ENCODE measurements around the gene ENOX2.

Gene ENOX2

GRCh38 chrX:130658310-130658709 is 244.7 kb downstream of the ENOX2 start:
- Histone ChIP-seq H2AK5ac (ENCODE audit: low read length, severe bottlenecking) (no peak overlapping the region), H2BK12ac (ENCODE audit: low read length in 2 of 2) (no peak overlapping the region), H3K14ac (ENCODE audit: low read length in 2 of 2) (no peak overlapping the region), H3K4me3 (ENCODE audit: insufficient read depth in 1 of 2, low read depth in 1 of 2, low read length in 2 of 2) (no peak overlapping the region), H2AFZ (ENCODE audit: low read depth, low read length) (no peak overlapping the region), H4K8ac (ENCODE audit: low read length) (no peak overlapping the region), H3K27ac (ENCODE audit: low read length, poor library complexity, severe bottlenecking) (no peak overlapping the region), H3K9ac (ENCODE audit: low read length) (no peak overlapping the region), H3K4ac (ENCODE audit: low read depth in 1 of 2, low read length in 2 of 2) (no peak overlapping the region), H3K4me2 (ENCODE audit: low read length, poor library complexity, severe bottlenecking) (no peak overlapping the region), H2BK120ac (ENCODE audit: low read depth, low read length) (no peak overlapping the region), H2BK5ac (ENCODE audit: low read depth, low read length, poor library complexity, severe bottlenecking) (no peak overlapping the region), H3K9me3 (ENCODE audit: control insufficient read depth, low read length) (peaks cover 28% of the 10 kb centered on the region), H4K91ac (ENCODE audit: low read length) (no peak overlapping the region), H3K27me3 (ENCODE audit: control insufficient read depth in 1 of 2, insufficient read depth in 1 of 2, low read length in 2 of 2) (no peaks in the 10 kb centered on the region), H3K36me3 (ENCODE audit: control insufficient read depth in 1 of 2, insufficient read depth in 2 of 2, low read depth in 1 of 2, low read length in 2 of 2) (peaks cover 0 to 5% of the 10 kb centered on the region in 2 experiments), H3K79me1 (replicated peaks; ENCODE audit: low read length, poor library complexity, severe bottlenecking) (no peaks in the 10 kb centered on the region), H3K23ac (ENCODE audit: low read length in 2 of 2) (no peak overlapping the region), H3K18ac (ENCODE audit: low read depth in 1 of 2, low read length in 2 of 2) (no peak overlapping the region), H3K4me1 (ENCODE audit: control insufficient read depth, insufficient read depth, low read depth, low read length) (no peaks in the 10 kb centered on the region), H2BK15ac (ENCODE audit: low read depth, poor library complexity, severe bottlenecking) (no peak overlapping the region)
- no peak for DNase-seq

GRCh38 chrX:130654409-130654950 is 248.5 kb downstream of the ENOX2 start:
- Histone ChIP-seq H3K9me3 (ENCODE audit: control insufficient read depth, low read length) (peaks cover 24% of the 10 kb centered on the region), H4K8ac (ENCODE audit: low read length) (no peak overlapping the region), H3K23ac (ENCODE audit: low read length in 2 of 2) (no peak overlapping the region), H4K91ac (ENCODE audit: low read length) (no peak overlapping the region), H2BK120ac (ENCODE audit: low read depth, low read length) (no peak overlapping the region), H3K27me3 (ENCODE audit: control insufficient read depth in 1 of 2, insufficient read depth in 1 of 2, low read length in 2 of 2) (no peaks in the 10 kb centered on the region), H3K27ac (ENCODE audit: low read length, poor library complexity, severe bottlenecking) (no peak overlapping the region), H2AK5ac (ENCODE audit: low read length, severe bottlenecking) (no peak overlapping the region), H3K4me2 (ENCODE audit: low read length, poor library complexity, severe bottlenecking) (no peak overlapping the region), H2AFZ (ENCODE audit: low read depth, low read length) (no peak overlapping the region), H2BK12ac (ENCODE audit: low read length in 2 of 2) (no peak overlapping the region), H3K18ac (ENCODE audit: low read depth in 1 of 2, low read length in 2 of 2) (no peak overlapping the region), H2BK5ac (ENCODE audit: low read depth, low read length, poor library complexity, severe bottlenecking) (no peak overlapping the region), H3K9ac (ENCODE audit: low read length) (peak overlapping the region; percentile 21), H3K79me1 (replicated peaks; ENCODE audit: low read length, poor library complexity, severe bottlenecking) (no peaks in the 10 kb centered on the region), H3K4me3 (ENCODE audit: insufficient read depth in 1 of 2, low read depth in 1 of 2, low read length in 2 of 2) (no peak overlapping the region), H3K4ac (ENCODE audit: low read depth in 1 of 2, low read length in 2 of 2) (no peak overlapping the region), H3K4me1 (ENCODE audit: control insufficient read depth, insufficient read depth, low read depth, low read length) (no peaks in the 10 kb centered on the region), H3K14ac (ENCODE audit: low read length in 2 of 2) (no peak overlapping the region), H2BK15ac (ENCODE audit: low read depth, poor library complexity, severe bottlenecking) (no peak overlapping the region), H3K36me3 (ENCODE audit: control insufficient read depth in 1 of 2, insufficient read depth in 2 of 2, low read depth in 1 of 2, low read length in 2 of 2) (peaks cover 0 to 4% of the 10 kb centered on the region in 2 experiments)
- 100% methylated on average over 2 of the region's 4 CpGs for WGBS
- no peak for DNase-seq

- H4K8ac ChIP-seq (ENCODE audit: low read length) = no peak overlapping the region
- no peak overlapping the region for H4K91ac ChIP-seq (ENCODE audit: low read length)
- no peak overlapping the region for H2AK5ac ChIP-seq (ENCODE audit: low read length, severe bottlenecking)
- no peak overlapping the region for H2BK12ac ChIP-seq (ENCODE audit: low read length in 2 of 2)
- H3K4me1 ChIP-seq (ENCODE audit: control insufficient read depth, insufficient read depth, low read depth, low read length) = no peaks in the 10 kb centered on the region
- no peaks in the 10 kb centered on the region for H3K79me1 ChIP-seq (replicated peaks; ENCODE audit: low read length, poor library complexity, severe bottlenecking)
- H3K4ac ChIP-seq (ENCODE audit: low read depth in 1 of 2, low read length in 2 of 2) = no peak overlapping the region
- H3K9ac ChIP-seq (ENCODE audit: low read length) = no peak overlapping the region
- H2BK15ac ChIP-seq (ENCODE audit: low read depth, poor library complexity, severe bottlenecking) = no peak overlapping the region
- no peak for DNase-seq
- H3K27me3 ChIP-seq (ENCODE audit: control insufficient read depth in 1 of 2, insufficient read depth in 1 of 2, low read length in 2 of 2) = no peaks in the 10 kb centered on the region
- no peak overlapping the region for H2BK5ac ChIP-seq (ENCODE audit: low read depth, low read length, poor library complexity, severe bottlenecking)
- no peak overlapping the region for H2BK120ac ChIP-seq (ENCODE audit: low read depth, low read length)
- no peak overlapping the region for H3K27ac ChIP-seq (ENCODE audit: low read length, poor library complexity, severe bottlenecking)
- 96% methylated on average over 5 of the region's 6 CpGs for WGBS
- no peak overlapping the region for H3K4me3 ChIP-seq (ENCODE audit: insufficient read depth in 1 of 2, low read depth in 1 of 2, low read length in 2 of 2)
- H3K14ac ChIP-seq (ENCODE audit: low read length in 2 of 2) = no peak overlapping the region
- H3K9me3 ChIP-seq (ENCODE audit: control insufficient read depth, low read length) = peaks cover 9% of the 10 kb centered on the region
- H2AFZ ChIP-seq (ENCODE audit: low read depth, low read length) = no peak overlapping the region
- no peak overlapping the region for H3K23ac ChIP-seq (ENCODE audit: low read length in 2 of 2)
- H3K36me3 ChIP-seq (ENCODE audit: control insufficient read depth in 1 of 2, insufficient read depth in 2 of 2, low read depth in 1 of 2, low read length in 2 of 2) = peaks cover 0 to 3% of the 10 kb centered on the region in 2 experiments
- no peak overlapping the region for H3K18ac ChIP-seq (ENCODE audit: low read depth in 1 of 2, low read length in 2 of 2)
- H3K4me2 ChIP-seq (ENCODE audit: low read length, poor library complexity, severe bottlenecking) = no peak overlapping the region
Measured at GRCh38 chrX:130652824-130653578, 250.0 kb downstream of the ENOX2 start.

- Histone ChIP-seq H3K4me3 (ENCODE audit: insufficient read depth in 1 of 2, low read depth in 1 of 2, low read length in 2 of 2) (no peak overlapping the region), H3K14ac (ENCODE audit: low read length in 2 of 2) (no peak overlapping the region), H3K9ac (ENCODE audit: low read length) (no peak overlapping the region), H3K18ac (ENCODE audit: low read depth in 1 of 2, low read length in 2 of 2) (no peak overlapping the region), H3K27ac (ENCODE audit: low read length, poor library complexity, severe bottlenecking) (no peak overlapping the region), H2AFZ (ENCODE audit: low read depth, low read length) (no peak overlapping the region), H4K91ac (ENCODE audit: low read length) (no peak overlapping the region), H3K79me1 (replicated peaks; ENCODE audit: low read length, poor library complexity, severe bottlenecking) (no peaks in the 10 kb centered on the region), H2BK12ac (ENCODE audit: low read length in 2 of 2) (no peak overlapping the region), H3K4me2 (ENCODE audit: low read length, poor library complexity, severe bottlenecking) (no peak overlapping the region), H3K36me3 (ENCODE audit: control insufficient read depth in 1 of 2, insufficient read depth in 2 of 2, low read depth in 1 of 2, low read length in 2 of 2) (peaks cover 0 to 9% of the 10 kb centered on the region in 2 experiments), H2AK5ac (ENCODE audit: low read length, severe bottlenecking) (no peak overlapping the region), H2BK15ac (ENCODE audit: low read depth, poor library complexity, severe bottlenecking) (no peak overlapping the region), H3K23ac (ENCODE audit: low read length in 2 of 2) (no peak overlapping the region), H3K9me3 (ENCODE audit: control insufficient read depth, low read length) (no peaks in the 10 kb centered on the region), H4K8ac (ENCODE audit: low read length) (no peak overlapping the region), H3K27me3 (ENCODE audit: control insufficient read depth in 1 of 2, insufficient read depth in 1 of 2, low read length in 2 of 2) (no peaks in the 10 kb centered on the region), H3K4me1 (ENCODE audit: control insufficient read depth, insufficient read depth, low read depth, low read length) (no peaks in the 10 kb centered on the region), H2BK120ac (ENCODE audit: low read depth, low read length) (no peak overlapping the region), H3K4ac (ENCODE audit: low read depth in 1 of 2, low read length in 2 of 2) (no peak overlapping the region), H2BK5ac (ENCODE audit: low read depth, low read length, poor library complexity, severe bottlenecking) (no peak overlapping the region)
- DNase-seq = no peak
Measured at GRCh38 chrX:130649738-130650137, 253.3 kb downstream of the ENOX2 start.

All from mesenchymal stem cell (in vitro differentiated cells and primary cell).